ENCODE measurements around the gene NFIA. TPM values are rescaled to one million over a fixed set of nuclear protein-coding genes. Genes with fewer than 3 reads are reported as not detected.

Gene NFIA
- total RNA-seq = 10 to 100 TPM; 27.9 to 79.9 (median 36.7) TPM

GRCh38 chr1:61082311-61083012 lies at the start of gene NFIA:
Gene NFIA, plus strand, starts transcription at chr1:61082561.
- DNase-seq = no peak
- Histone ChIP-seq H3K4me1 (peaks cover 27 to 76% (median 33%) of the 10 kb centered on the region in 3 donors), H3K9me3 (no peaks in the 10 kb centered on the region), H3K4me3 (peak within 1 kb of the TSS; percentile 70 to 85 (median 82)), H3K27ac (peak within 1 kb of the TSS; percentile 90 to 96 (median 95)), H3K27me3 (no peaks in the 10 kb centered on the region), H3K36me3 (no peaks in the 10 kb centered on the region)
- 0% methylated on average over 5 to 14 of the region's 73 CpGs for WGBS, 2 donors
- TF ChIP-seq, protein P1, sequence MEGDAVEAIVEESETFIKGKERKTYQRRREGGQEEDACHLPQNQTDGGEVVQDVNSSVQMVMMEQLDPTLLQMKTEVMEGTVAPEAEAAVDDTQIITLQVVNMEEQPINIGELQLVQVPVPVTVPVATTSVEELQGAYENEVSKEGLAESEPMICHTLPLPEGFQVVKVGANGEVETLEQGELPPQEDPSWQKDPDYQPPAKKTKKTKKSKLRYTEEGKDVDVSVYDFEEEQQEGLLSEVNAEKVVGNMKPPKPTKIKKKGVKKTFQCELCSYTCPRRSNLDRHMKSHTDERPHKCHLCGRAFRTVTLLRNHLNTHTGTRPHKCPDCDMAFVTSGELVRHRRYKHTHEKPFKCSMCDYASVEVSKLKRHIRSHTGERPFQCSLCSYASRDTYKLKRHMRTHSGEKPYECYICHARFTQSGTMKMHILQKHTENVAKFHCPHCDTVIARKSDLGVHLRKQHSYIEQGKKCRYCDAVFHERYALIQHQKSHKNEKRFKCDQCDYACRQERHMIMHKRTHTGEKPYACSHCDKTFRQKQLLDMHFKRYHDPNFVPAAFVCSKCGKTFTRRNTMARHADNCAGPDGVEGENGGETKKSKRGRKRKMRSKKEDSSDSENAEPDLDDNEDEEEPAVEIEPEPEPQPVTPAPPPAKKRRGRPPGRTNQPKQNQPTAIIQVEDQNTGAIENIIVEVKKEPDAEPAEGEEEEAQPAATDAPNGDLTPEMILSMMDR (IDR thresholded peaks at IDR 0.05) = no peak
- peak in 2 of 4 donors; percentile 42 to 56 for TF ChIP-seq POLR2A (IDR thresholded peaks at IDR 0.05)
- intact Hi-C loops (cut with DNase I) = no loop called here

GRCh38 chr1:61035880-61036279 lies 46.5 kb upstream of the NFIA start:
- Histone ChIP-seq H3K4me1 (no peaks in the 10 kb centered on the region), H3K36me3 (no peaks in the 10 kb centered on the region), H3K27ac (no peak overlapping the region), H3K27me3 (no peaks in the 10 kb centered on the region), H3K9me3 (no peaks in the 10 kb centered on the region), H3K4me3 (no peak overlapping the region)
- no peak for DNase-seq
- TF ChIP-seq POLR2A (IDR thresholded peaks at IDR 0.05) = no peak
- TF ChIP-seq, protein P1 (IDR thresholded peaks at IDR 0.05) = no peak
- intact Hi-C loops (cut with DNase I) = no loop called here

GRCh38 chr1:61042466-61043009 lies 39.8 kb upstream of the NFIA start:
- no peak for DNase-seq
- Histone ChIP-seq H3K27ac (peak overlapping the region in 3 of 4 donors; percentile 86 to 87 (median 86)), H3K27me3 (no peaks in the 10 kb centered on the region), H3K9me3 (no peaks in the 10 kb centered on the region), H3K36me3 (no peaks in the 10 kb centered on the region), H3K4me1 (peaks cover 0 to 16% (median 0%) of the 10 kb centered on the region in 3 donors), H3K4me3 (peak overlapping the region; percentile 61 to 74 (median 62))
- intact Hi-C loops (cut with DNase I) = loop anchor here (5.0 to 10.0 kb wide), 2 partner anchors 65 to 302 kb away; no protein-coding TSS in a partner anchor
- WGBS, 2 donors = 37 to 41% methylated on average over 10 to 15 of the region's 17 CpGs
- no peak for TF ChIP-seq POLR2A (IDR thresholded peaks at IDR 0.05)
- TF ChIP-seq, protein P1 (IDR thresholded peaks at IDR 0.05) = no peak

GRCh38 chr1:61043010-61043820 lies 39.1 kb upstream of the NFIA start:
- Histone ChIP-seq H3K4me1 (peaks cover 0 to 16% (median 0%) of the 10 kb centered on the region in 3 donors), H3K4me3 (peak overlapping the region; percentile 61 to 74 (median 62)), H3K27ac (peak overlapping the region; percentile 85 to 87 (median 86)), H3K9me3 (no peaks in the 10 kb centered on the region), H3K36me3 (no peaks in the 10 kb centered on the region), H3K27me3 (no peaks in the 10 kb centered on the region)
- TF ChIP-seq POLR2A (IDR thresholded peaks at IDR 0.05) = no peak
- TF ChIP-seq, protein P1 (IDR thresholded peaks at IDR 0.05) = peak; percentile 73 to 94 (median 88)
- 0 to 55% methylated on average over 2 to 12 of the region's 85 CpGs for WGBS, 2 donors
- intact Hi-C loops (cut with DNase I) = loop anchor here (5.0 to 10.0 kb wide), 2 partner anchors 66 to 302 kb away; no protein-coding TSS in a partner anchor
- no peak for DNase-seq

Measured in esophagus squamous epithelium (tissue), 5 donors.